Panc1 (cell line): ENCODE measurements around the gene MED12L.

Experiments used
- CTCF ChIP-seq: fragments of 450-650 bp; IDR thresholded peaks from 2 replicates; pipeline ENCODE4 v1.5.1; 2017; ENCODE audit warnings: mild to moderate bottlenecking
- POLR2AphosphoS5 ChIP-seq: IDR thresholded peaks from 2 replicates; pipeline ENCODE4 v1.6.1; 2012; ENCODE audit warnings: mild to moderate bottlenecking, low read depth, low read length, moderate library complexity
- TCF7L2 ChIP-seq: IDR thresholded peaks from 2 replicates; pipeline ENCODE4 v1.6.1; 2011; ENCODE audit warnings: mild to moderate bottlenecking, low read depth, low read length, inconsistent platforms
- TF ChIP-seq, protein P1 (sequence below), 2 experiments: IDR thresholded peaks; 2 replicates each; pipeline ENCODE4 v1.6.1; 2011 to 2012; ENCODE audit warnings: low read depth in 2 of 2, control low read depth in 1 of 2, low read length in 1 of 2, mild to moderate bottlenecking in 1 of 2, moderate library complexity in 1 of 2; ENCODE audit not compliant: insufficient read depth in 1 of 2

- TF ChIP-seq CTCF (no peak), POLR2AphosphoS5 (no peak), TCF7L2 (no peak)
- TF ChIP-seq, protein P1, sequence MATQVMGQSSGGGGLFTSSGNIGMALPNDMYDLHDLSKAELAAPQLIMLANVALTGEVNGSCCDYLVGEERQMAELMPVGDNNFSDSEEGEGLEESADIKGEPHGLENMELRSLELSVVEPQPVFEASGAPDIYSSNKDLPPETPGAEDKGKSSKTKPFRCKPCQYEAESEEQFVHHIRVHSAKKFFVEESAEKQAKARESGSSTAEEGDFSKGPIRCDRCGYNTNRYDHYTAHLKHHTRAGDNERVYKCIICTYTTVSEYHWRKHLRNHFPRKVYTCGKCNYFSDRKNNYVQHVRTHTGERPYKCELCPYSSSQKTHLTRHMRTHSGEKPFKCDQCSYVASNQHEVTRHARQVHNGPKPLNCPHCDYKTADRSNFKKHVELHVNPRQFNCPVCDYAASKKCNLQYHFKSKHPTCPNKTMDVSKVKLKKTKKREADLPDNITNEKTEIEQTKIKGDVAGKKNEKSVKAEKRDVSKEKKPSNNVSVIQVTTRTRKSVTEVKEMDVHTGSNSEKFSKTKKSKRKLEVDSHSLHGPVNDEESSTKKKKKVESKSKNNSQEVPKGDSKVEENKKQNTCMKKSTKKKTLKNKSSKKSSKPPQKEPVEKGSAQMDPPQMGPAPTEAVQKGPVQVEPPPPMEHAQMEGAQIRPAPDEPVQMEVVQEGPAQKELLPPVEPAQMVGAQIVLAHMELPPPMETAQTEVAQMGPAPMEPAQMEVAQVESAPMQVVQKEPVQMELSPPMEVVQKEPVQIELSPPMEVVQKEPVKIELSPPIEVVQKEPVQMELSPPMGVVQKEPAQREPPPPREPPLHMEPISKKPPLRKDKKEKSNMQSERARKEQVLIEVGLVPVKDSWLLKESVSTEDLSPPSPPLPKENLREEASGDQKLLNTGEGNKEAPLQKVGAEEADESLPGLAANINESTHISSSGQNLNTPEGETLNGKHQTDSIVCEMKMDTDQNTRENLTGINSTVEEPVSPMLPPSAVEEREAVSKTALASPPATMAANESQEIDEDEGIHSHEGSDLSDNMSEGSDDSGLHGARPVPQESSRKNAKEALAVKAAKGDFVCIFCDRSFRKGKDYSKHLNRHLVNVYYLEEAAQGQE (IDR thresholded peaks at IDR 0.05; ENCODE audit: insufficient read depth in 1 of 2, low read depth in 2 of 2, low read length in 1 of 2): no peak
Observed at GRCh38 chr3:151107177-151107576, 21.7 kb downstream of the MED12L start.
